IgD-negative memory B cell (primary cell): ENCODE measurements around the gene NRDE2. TPM values are rescaled to one million over a fixed set of nuclear protein-coding genes. Genes with fewer than 3 reads are reported as not detected.

Experiments used
- H3K27ac Mint-ChIP-seq, 3 donors: one replicate each; pipeline ENCODE4 v1.8.0; 2020 to 2022; ENCODE audit warnings: mild to moderate bottlenecking in 3 of 3, mixed read lengths in 3 of 3, moderate library complexity in 1 of 3
- H3K27me3 Mint-ChIP-seq: one replicate; pipeline ENCODE4 v1.8.0; 2021; ENCODE audit warnings: mixed read lengths
- H3K36me3 Mint-ChIP-seq: one replicate; pipeline ENCODE4 v1.8.0; 2020; ENCODE audit warnings: mild to moderate bottlenecking, mixed read lengths
- H3K4me1 Mint-ChIP-seq, 3 donors: one replicate each; pipeline ENCODE4 v1.8.0; 2020 to 2022; ENCODE audit warnings: mixed read lengths in 3 of 3, mild to moderate bottlenecking in 1 of 3
- H3K4me3 Mint-ChIP-seq, 4 donors: one replicate each; pipeline ENCODE4 v1.8.0; 2020 to 2022; ENCODE audit warnings: mild to moderate bottlenecking in 4 of 4, mixed read lengths in 4 of 4, moderate library complexity in 3 of 4
- H3K9me3 Mint-ChIP-seq, 3 donors: one replicate each; pipeline ENCODE4 v1.8.0; 2020 to 2021; ENCODE audit warnings: mixed read lengths in 3 of 3, mild to moderate bottlenecking in 1 of 3
- polyA plus RNA-seq: library from polyadenylated mRNA; unstranded; fragments of 300-500 nt; fragmentation: Illumina TruSeq; gene quantifications from one replicate; pipeline ENCODE4 v1.2.3, GENCODE V29; 2021

The NRDE2 gene
- polyA plus RNA-seq, 1 donor from 2014 or later = 11.6 TPM

DNA sequence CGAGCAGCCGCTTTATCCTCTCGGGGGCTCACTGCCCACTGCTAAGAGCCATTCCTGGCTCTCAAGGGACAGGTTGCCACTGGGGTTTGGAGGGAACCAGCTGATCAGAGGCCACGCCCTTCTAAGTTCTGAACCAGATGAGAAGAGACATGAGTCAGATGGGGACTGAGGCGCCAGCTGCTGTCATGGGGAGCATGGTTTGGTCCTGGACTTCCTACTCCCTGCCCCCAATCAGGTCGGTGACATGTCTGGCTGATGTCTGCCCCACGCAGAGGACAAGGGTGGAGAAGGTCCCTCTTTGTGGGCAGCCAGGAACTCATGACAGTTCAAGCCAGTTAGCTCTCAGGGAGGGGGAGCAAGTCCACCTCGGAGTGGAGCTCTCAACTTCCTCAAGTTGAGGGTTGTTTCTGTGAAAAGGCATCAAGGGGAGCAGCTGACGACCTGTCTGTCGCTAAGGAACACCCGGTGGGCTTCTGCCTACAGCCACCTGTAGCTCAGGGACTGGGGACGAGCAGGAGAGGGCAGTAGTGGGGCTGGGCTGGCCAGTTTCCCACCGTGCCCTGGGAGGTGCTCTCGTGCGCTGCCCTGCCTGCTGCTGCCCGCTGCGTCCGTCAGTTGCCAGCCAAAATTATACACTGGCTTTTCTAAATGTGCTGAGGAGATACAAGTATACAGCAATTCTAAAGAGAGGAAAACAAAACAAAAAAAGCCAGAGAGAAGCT lies 54.9 kb downstream of the NRDE2 start:
- no peaks in the 10 kb centered on the region for H3K9me3 Mint-ChIP-seq
- H3K4me3 Mint-ChIP-seq = no peak overlapping the region
- no peaks in the 10 kb centered on the region for H3K27me3 Mint-ChIP-seq
- no peak overlapping the region for H3K27ac Mint-ChIP-seq
- no peaks in the 10 kb centered on the region for H3K4me1 Mint-ChIP-seq
- peaks cover 2% of the 10 kb centered on the region for H3K36me3 Mint-ChIP-seq

GRCh38 chr14:90275820-90276219 lies 55.9 kb downstream of the NRDE2 start:
- Mint-ChIP-seq H3K4me1 (no peaks in the 10 kb centered on the region), H3K36me3 (peaks cover 2% of the 10 kb centered on the region), H3K9me3 (no peaks in the 10 kb centered on the region), H3K4me3 (no peak overlapping the region), H3K27ac (no peak overlapping the region), H3K27me3 (no peaks in the 10 kb centered on the region)

DNA sequence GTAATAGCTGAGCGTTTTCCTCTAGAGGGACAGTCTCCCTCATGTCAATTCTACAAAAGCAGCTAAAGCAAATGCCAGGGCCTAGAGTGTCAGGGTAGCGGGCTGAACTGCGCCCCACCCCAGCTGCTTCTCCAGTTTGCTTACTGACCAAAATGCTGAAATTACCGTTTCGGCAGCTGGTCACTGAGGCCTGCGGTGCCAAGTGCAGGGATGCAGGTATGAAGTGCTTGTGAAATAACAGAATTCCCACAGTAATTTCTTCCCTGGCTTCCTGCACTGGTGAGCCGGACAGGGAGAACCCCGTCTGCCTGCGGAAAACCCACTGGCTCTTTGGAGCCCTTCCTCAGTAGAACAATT lies 56.3 kb downstream of the NRDE2 start:
- H3K4me1 Mint-ChIP-seq = no peaks in the 10 kb centered on the region
- H3K27me3 Mint-ChIP-seq = no peaks in the 10 kb centered on the region
- no peaks in the 10 kb centered on the region for H3K9me3 Mint-ChIP-seq
- no peak overlapping the region for H3K27ac Mint-ChIP-seq
- H3K4me3 Mint-ChIP-seq = no peak overlapping the region
- peaks cover 2% of the 10 kb centered on the region for H3K36me3 Mint-ChIP-seq

- Mint-ChIP-seq H3K27ac (peak overlapping the region in 1 of 3 donors; percentile 91), H3K4me3 (no peak overlapping the region), H3K9me3 (no peaks in the 10 kb centered on the region), H3K27me3 (no peaks in the 10 kb centered on the region), H3K4me1 (peaks cover 0 to 1% (median 0%) of the 10 kb centered on the region in 3 donors), H3K36me3 (peaks cover 2% of the 10 kb centered on the region)
Observed at GRCh38 chr14:90274808-90275457, 56.8 kb downstream of the NRDE2 start.

DNA sequence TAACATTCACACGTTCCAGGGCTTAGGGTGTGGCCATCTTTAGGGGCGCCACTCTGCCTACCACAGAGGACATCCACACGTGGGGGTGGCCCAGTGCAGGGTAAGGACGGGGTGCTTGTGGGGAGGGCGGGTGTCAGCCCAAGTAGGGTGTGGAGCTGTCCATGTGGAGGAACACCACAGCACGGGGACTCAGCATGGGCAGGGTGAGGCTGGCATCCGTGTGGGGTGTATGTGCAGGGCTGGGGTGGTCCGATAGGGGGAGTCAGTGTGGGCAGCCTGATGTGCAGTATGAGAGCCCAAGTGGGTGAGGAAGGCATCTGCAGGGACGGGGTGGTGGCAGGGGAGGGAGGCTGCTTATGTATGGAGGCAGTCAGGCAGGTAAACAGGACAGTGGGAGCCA lies 57.7 kb downstream of the NRDE2 start:
- Mint-ChIP-seq H3K27ac (no peak overlapping the region), H3K27me3 (no peaks in the 10 kb centered on the region), H3K36me3 (peaks cover 2% of the 10 kb centered on the region), H3K4me3 (no peak overlapping the region), H3K9me3 (no peaks in the 10 kb centered on the region), H3K4me1 (peaks cover 0 to 2% (median 0%) of the 10 kb centered on the region in 3 donors)

DNA sequence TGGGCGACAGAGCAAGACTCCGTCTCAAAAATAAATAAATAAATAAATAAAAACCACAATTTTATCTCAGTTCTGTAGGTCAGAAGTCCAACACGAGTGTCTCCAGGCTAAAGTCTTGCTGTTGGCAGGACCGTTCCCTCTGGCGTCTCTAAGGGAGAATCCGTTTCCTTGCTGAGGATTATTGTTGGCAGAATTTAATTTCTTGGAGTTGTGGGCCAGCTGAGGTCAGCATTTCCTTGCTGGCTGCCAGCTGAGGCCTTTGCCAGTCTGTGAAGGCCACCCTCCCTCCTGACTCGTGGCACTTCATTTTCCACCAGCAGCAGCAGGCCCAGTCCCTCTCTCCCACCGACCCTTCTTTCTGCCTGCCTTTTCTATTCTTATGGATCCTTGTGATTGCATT lies 58.2 kb downstream of the NRDE2 start:
- peaks cover 0 to 2% (median 0%) of the 10 kb centered on the region in 3 donors for H3K4me1 Mint-ChIP-seq
- H3K27ac Mint-ChIP-seq = no peak overlapping the region
- H3K27me3 Mint-ChIP-seq = no peaks in the 10 kb centered on the region
- peaks cover 2% of the 10 kb centered on the region for H3K36me3 Mint-ChIP-seq
- no peak overlapping the region for H3K4me3 Mint-ChIP-seq
- no peaks in the 10 kb centered on the region for H3K9me3 Mint-ChIP-seq

- Mint-ChIP-seq H3K27me3 (no peaks in the 10 kb centered on the region), H3K4me3 (no peak overlapping the region), H3K36me3 (peaks cover 2% of the 10 kb centered on the region), H3K4me1 (peaks cover 0 to 2% (median 0%) of the 10 kb centered on the region in 3 donors), H3K27ac (no peak overlapping the region), H3K9me3 (no peaks in the 10 kb centered on the region)
Observed at GRCh38 chr14:90272523-90272922, 59.2 kb downstream of the NRDE2 start.

- Mint-ChIP-seq H3K4me3 (no peak overlapping the region), H3K4me1 (peaks cover 0 to 4% (median 0%) of the 10 kb centered on the region in 3 donors), H3K36me3 (peaks cover 7% of the 10 kb centered on the region), H3K27me3 (no peaks in the 10 kb centered on the region), H3K9me3 (no peaks in the 10 kb centered on the region), H3K27ac (no peak overlapping the region)
Observed at GRCh38 chr14:90268420-90268819, 63.3 kb downstream of the NRDE2 start.

DNA sequence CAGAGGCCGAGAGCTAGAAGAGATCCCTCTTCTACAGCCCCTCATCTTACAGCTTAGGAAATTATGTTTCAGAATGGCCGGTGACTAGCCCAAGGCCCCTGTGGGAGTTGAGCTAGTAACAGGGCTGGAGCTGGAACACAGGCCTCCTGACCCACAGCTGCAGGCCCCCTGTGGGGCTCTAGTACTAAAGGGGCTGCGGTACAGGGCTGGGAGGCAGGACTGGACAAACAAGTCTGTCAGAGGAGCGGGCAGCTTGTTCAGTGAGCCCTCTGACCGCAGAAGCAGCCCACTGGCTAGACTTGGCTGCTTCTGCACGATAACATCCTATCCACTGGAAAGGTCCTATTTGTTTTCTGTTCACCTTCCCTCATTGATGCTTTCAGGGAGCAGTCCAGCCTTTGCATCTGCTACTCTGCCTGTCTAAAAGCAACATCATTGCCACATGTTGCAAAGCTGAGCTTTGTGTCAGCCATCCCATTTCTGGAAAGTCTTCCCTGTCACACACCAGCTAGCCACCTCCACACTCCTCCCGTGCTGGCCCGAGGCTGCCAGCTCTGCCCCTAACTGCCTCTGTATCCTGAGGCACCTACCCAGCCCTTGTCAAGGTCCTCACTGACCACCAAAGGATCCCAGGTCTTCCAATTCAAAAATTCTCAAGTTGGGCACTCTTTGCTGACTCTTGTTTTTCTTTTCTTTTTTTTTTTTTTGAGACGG lies 65.1 kb downstream of the NRDE2 start:
- no peaks in the 10 kb centered on the region for H3K27me3 Mint-ChIP-seq
- peaks cover 5% of the 10 kb centered on the region for H3K36me3 Mint-ChIP-seq
- no peaks in the 10 kb centered on the region for H3K9me3 Mint-ChIP-seq
- peak overlapping the region in 1 of 3 donors; percentile 88 for H3K27ac Mint-ChIP-seq
- peaks cover 0 to 4% (median 0%) of the 10 kb centered on the region in 3 donors for H3K4me1 Mint-ChIP-seq
- H3K4me3 Mint-ChIP-seq = no peak overlapping the region

DNA sequence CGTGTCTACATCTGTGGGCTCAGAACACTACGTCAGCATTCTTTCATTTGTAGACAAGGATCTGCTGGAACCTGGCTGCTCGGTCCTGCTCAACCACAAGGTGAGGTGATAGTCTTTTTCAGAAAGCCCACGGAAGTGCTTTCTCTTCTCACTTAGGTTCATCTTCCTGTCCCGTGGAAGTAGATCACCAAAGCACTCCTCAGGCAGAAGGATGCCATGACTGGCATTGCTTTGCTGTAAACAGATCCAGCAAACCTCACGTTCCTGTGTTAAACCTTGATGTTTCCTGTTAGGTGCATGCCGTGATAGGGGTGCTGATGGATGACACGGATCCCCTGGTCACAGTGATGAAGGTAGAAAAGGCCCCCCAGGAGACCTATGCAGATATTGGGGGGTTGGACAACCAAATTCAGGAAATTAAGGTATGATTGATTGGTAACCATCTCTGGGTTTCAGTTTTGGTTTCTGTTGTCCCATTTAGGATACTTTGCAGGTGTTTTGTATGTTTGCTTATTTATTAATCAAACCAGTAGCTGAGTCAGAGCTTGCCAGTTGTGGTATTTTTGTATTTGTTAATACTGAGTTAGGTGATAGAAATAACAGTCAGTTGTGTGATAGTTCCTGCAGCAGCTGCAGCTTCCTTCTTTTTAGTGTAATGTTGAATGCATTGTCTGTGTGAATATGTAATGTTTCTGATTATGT lies 67.8 kb downstream of the NRDE2 start:
- no peak overlapping the region for H3K4me3 Mint-ChIP-seq
- peak overlapping the region in 1 of 3 donors; percentile 27 for H3K27ac Mint-ChIP-seq
- peaks cover 0 to 5% (median 2%) of the 10 kb centered on the region in 3 donors for H3K9me3 Mint-ChIP-seq
- peaks cover 0 to 6% (median 3%) of the 10 kb centered on the region in 3 donors for H3K4me1 Mint-ChIP-seq
- H3K27me3 Mint-ChIP-seq = no peaks in the 10 kb centered on the region
- peaks cover 10% of the 10 kb centered on the region for H3K36me3 Mint-ChIP-seq

- Mint-ChIP-seq H3K27me3 (peaks cover 2% of the 10 kb centered on the region), H3K4me1 (peaks cover 24 to 40% (median 30%) of the 10 kb centered on the region in 3 donors), H3K9me3 (peaks cover 2 to 9% (median 5%) of the 10 kb centered on the region in 3 donors), H3K36me3 (peaks cover 11% of the 10 kb centered on the region), H3K4me3 (peak within 1 kb of the TSS; percentile 96 to 99 (median 98)), H3K27ac (peak within 1 kb of the TSS; percentile 85 to 99 (median 97))
Observed at GRCh38 chr14:90256354-90257131, 75.2 kb downstream of the NRDE2 start, which contains the start of gene PSMC1. PSMC1 (plus strand) TSS chr14:90256553; CDS start chr14:90256598, 45 bp downstream.

GRCh38 chr14:90255871-90256270 lies 75.9 kb downstream of the NRDE2 start:
- Mint-ChIP-seq H3K4me1 (peaks cover 24 to 38% (median 30%) of the 10 kb centered on the region in 3 donors), H3K27ac (peak overlapping the region in 2 of 3 donors; percentile 85 to 99), H3K36me3 (peaks cover 11% of the 10 kb centered on the region), H3K4me3 (peak overlapping the region; percentile 96 to 99 (median 98)), H3K27me3 (peaks cover 2% of the 10 kb centered on the region), H3K9me3 (peaks cover under 1 to 5% (median 4%) of the 10 kb centered on the region in 3 donors)

DNA sequence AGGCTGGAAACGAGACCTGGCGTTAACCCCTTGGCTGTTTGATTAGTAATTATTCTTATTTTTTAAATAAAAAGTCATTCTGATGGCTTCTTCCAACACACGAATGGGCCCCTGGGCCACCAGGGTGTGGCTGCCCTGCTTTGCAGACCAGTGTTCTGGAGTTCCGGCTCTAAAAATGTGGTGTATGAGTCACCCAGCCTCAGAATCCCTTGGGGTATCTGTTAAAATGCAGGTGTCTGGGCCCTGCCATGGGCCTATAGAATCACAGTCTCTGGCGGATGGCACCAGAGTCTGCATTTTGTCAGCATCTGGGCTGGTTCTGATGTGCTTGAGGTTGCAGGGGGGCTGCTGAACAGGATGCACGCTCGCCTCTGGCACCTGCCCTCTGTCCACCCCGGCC lies 77.9 kb downstream of the NRDE2 start:
- H3K4me1 Mint-ChIP-seq = peaks cover 24 to 34% (median 30%) of the 10 kb centered on the region in 3 donors
- H3K36me3 Mint-ChIP-seq = peaks cover 6% of the 10 kb centered on the region
- H3K4me3 Mint-ChIP-seq = peak overlapping the region in 3 of 4 donors; percentile 67 to 96 (median 78)
- H3K9me3 Mint-ChIP-seq = peaks cover 2 to 7% (median 5%) of the 10 kb centered on the region in 3 donors
- peak overlapping the region in 1 of 3 donors; percentile 79 for H3K27ac Mint-ChIP-seq
- H3K27me3 Mint-ChIP-seq = peaks cover 3% of the 10 kb centered on the region

GRCh38 chr14:90248594-90248993 lies 83.1 kb downstream of the NRDE2 start:
- Mint-ChIP-seq H3K27me3 (peaks cover 5% of the 10 kb centered on the region), H3K36me3 (peaks cover 4% of the 10 kb centered on the region), H3K9me3 (peaks cover 9 to 10% (median 9%) of the 10 kb centered on the region in 3 donors), H3K4me3 (no peak overlapping the region), H3K4me1 (peaks cover 0 to 3% (median 0%) of the 10 kb centered on the region in 3 donors), H3K27ac (no peak overlapping the region)
